ENCODE data around the gene RPS3. TPM values are rescaled to one million over a fixed set of nuclear protein-coding genes. Genes with fewer than 3 reads are reported as not detected.
A peak's percentile ranks its signal among the peaks of the same experiment; 100 is the strongest.

The RPS3 gene
- total RNA-seq, 1 experiment from 2014 or later, result 3,765 TPM

DNA sequence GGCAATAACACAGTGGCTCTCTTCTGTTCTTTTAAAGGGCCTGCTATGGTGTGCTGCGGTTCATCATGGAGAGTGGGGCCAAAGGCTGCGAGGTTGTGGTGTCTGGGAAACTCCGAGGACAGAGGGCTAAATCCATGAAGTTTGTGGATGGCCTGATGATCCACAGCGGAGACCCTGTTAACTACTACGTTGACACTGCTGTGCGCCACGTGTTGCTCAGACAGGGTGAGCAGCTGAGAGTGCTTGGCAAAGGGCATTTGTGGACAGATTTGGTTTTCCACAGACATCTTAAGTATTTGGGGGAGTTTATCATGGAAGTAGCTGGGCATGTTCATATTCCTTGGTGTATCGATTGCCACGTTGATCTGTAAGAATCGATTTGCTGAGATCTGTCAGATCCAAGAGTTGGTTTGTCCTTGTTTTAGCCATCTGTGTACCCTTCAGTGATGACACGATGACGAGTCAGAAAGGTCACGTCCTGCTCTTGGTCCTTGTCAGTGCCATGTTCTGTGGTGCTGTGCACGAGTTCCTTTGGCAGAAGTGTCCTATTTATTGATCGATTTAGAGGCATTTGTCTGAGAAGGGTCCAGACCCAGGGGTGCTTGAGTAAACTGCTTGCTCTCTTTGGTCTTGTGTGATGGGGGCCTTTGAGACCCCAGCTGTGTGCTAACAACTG is 4.8 kb downstream of the RPS3 start:
- Mint-ChIP-seq H3K27ac (peak overlapping the region in 2 of 3 experiments; percentile 12 to 91; a peak in 5 of 7 replicates), H3K9me3 (peaks cover 4 to 10% of the 10 kb centered on the region in 2 experiments; a peak in 3 of 5 replicates), H3K4me3 (peak overlapping the region in 1 of 2 experiments; percentile 45; a peak in 1 of 5 replicates), H3K4me1 (peaks cover 29 to 33% of the 10 kb centered on the region in 2 experiments), H3K36me3 (ENCODE audit: insufficient read depth in 1 of 3, low read depth in 3 of 3) (peaks cover 89 to 95% (median 92%) of the 10 kb centered on the region in 3 experiments), H3K27me3 (ENCODE audit: low read depth) (no peaks in the 10 kb centered on the region; the same call in 1 of the 2 replicates)
- Histone ChIP-seq H3K79me2 (ENCODE audit: insufficient read depth, low read length) (peaks cover 34% of the 10 kb centered on the region), H2AFZ (ENCODE audit: low read length) (no peak overlapping the region), H3K56ac (ENCODE audit: insufficient read length, low read depth, low read length) (no peak overlapping the region), H2BK12ac (ENCODE audit: insufficient read length, low read depth, low read length) (no peak overlapping the region), H3K27ac (ENCODE audit: insufficient read length, low read depth, low read length) (no peak overlapping the region), H3K9me3 (ENCODE audit: control insufficient read depth, low read depth, low read length) (no peaks in the 10 kb centered on the region), H2BK15ac (ENCODE audit: low read depth, low read length) (no peak overlapping the region), H2BK5ac (ENCODE audit: insufficient read length, low read length) (no peak overlapping the region), H4K5ac (ENCODE audit: insufficient read length, low read depth, low read length) (no peak overlapping the region), H2BK120ac (ENCODE audit: low read depth, low read length, poor library complexity, severe bottlenecking) (no peak overlapping the region), H3K9ac (ENCODE audit: extremely low read depth, insufficient read length, low read length) (no peak overlapping the region), H3T11ph (ENCODE audit: low read length) (no peak overlapping the region), H3K79me1 (ENCODE audit: insufficient read depth, low read depth, low read length, poor library complexity, severe bottlenecking) (peaks cover 14% of the 10 kb centered on the region), H3K27me3 (ENCODE audit: insufficient read depth, low read length) (no peaks in the 10 kb centered on the region), H3K4me2 (ENCODE audit: insufficient read depth, insufficient read length, low read length) (no peak overlapping the region), H2BK20ac (ENCODE audit: low read depth, low read length, poor library complexity, severe bottlenecking) (no peak overlapping the region), H3K4me1 (ENCODE audit: insufficient read depth, low read length) (no peaks in the 10 kb centered on the region; the same call in 1 of the 2 replicates), H3K18ac (ENCODE audit: insufficient read length, low read depth, low read length) (no peak overlapping the region), H2AK5ac (ENCODE audit: insufficient read length, low read length) (no peak overlapping the region), H4K91ac (ENCODE audit: insufficient read length, low read depth, low read length) (no peak overlapping the region), H4K20me1 (ENCODE audit: control insufficient read depth, insufficient read depth, insufficient read length) (peaks cover 3% of the 10 kb centered on the region), H3K23ac (ENCODE audit: insufficient read length, low read depth, low read length) (no peak overlapping the region), H3K14ac (ENCODE audit: insufficient read depth, low read length) (no peak overlapping the region), H3K4ac (ENCODE audit: low read depth, low read length) (no peak overlapping the region), H3K23me2 (ENCODE audit: insufficient read length, low read depth, low read length, poor library complexity, severe bottlenecking) (peaks cover 9% of the 10 kb centered on the region), H4K8ac (replicated peaks; ENCODE audit: insufficient read length, low read depth, low read length) (no peak overlapping the region)
- TF ChIP-seq, protein P1, sequence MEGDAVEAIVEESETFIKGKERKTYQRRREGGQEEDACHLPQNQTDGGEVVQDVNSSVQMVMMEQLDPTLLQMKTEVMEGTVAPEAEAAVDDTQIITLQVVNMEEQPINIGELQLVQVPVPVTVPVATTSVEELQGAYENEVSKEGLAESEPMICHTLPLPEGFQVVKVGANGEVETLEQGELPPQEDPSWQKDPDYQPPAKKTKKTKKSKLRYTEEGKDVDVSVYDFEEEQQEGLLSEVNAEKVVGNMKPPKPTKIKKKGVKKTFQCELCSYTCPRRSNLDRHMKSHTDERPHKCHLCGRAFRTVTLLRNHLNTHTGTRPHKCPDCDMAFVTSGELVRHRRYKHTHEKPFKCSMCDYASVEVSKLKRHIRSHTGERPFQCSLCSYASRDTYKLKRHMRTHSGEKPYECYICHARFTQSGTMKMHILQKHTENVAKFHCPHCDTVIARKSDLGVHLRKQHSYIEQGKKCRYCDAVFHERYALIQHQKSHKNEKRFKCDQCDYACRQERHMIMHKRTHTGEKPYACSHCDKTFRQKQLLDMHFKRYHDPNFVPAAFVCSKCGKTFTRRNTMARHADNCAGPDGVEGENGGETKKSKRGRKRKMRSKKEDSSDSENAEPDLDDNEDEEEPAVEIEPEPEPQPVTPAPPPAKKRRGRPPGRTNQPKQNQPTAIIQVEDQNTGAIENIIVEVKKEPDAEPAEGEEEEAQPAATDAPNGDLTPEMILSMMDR (conservative IDR thresholded peaks at IDR 0.05), result no peak
- DNase-seq, result no peak
- WGBS (ENCODE audit: extremely low coverage, insufficient read length, low lambda C conversion rate), result no CpG with 5 or more reads among the region's 15 CpGs
